GM12878 (cell line): Measurements from ENCODE around the gene RTP5. TPM values are rescaled to one million over a fixed set of nuclear protein-coding genes. Genes with fewer than 3 reads are reported as not detected.

Experiments used
- ATAC-seq: fragments of 200-7000 bp; cut with Tn5 transposase; 3 replicates; pipeline ENCODE4 v1.9.1; 2020; ENCODE audit warnings: mild to moderate bottlenecking, moderate library complexity
- BruUV-seq: library from RNA; stranded (reverse); fragments of 400-500 nt; replicated peaks from 2 replicates; lab custom pipeline; 2021; lab: Mats Ljungman, UMichigan
- CTCF ChIA-PET: fragments of 300-600 bp; sonication (Branson Sonifier 250); formaldehyde crosslinking; extraction: SDS; loops from one replicate; lab custom pipeline; 2021; ENCODE audit warnings: inconsistent platforms; lab: Yijun Ruan, JAX
- POLR2A ChIA-PET: fragments of 350-600 bp; formaldehyde crosslinking; extraction: SDS; loops from one replicate; lab custom pipeline; 2021; ENCODE audit warnings: inconsistent platforms; lab: Charles Lee
- RAD21 ChIA-PET: fragments of 300-600 bp; sonication (Branson Sonifier 250); formaldehyde crosslinking; loops from one replicate; lab custom pipeline; 2023; ENCODE audit warnings: antibody characterized with exemption; ENCODE audit not compliant: unreplicated experiment; lab: Charles Lee
- SMC1A ChIA-PET: fragments of 300-600 bp; sonication (Branson Sonifier 250); formaldehyde crosslinking; loops from one replicate; lab custom pipeline; 2023; ENCODE audit not compliant: unreplicated experiment, uncharacterized antibody; lab: Charles Lee
- DNase-seq: peaks from one replicate; pipeline ENCODE4 v3.0.0-alpha.2; 2011; ENCODE audit warnings: low read depth, low spot score
- FAIRE-seq: peaks from 3 replicates; lab custom pipeline; 2011; peaks lifted over from hg19 to GRCh38; lab: Jason Lieb, UNC
- H2AFZ ChIP-seq: 2 replicates; pipeline ENCODE4 v1.6.0; 2011; ENCODE audit warnings: low read depth, low read length, control low read depth; ENCODE audit not compliant: control insufficient read depth
- H3K27ac ChIP-seq: 2 replicates; pipeline ENCODE4 v1.5.1; 2011; ENCODE audit warnings: control low read depth; ENCODE audit not compliant: control insufficient read depth, insufficient read depth
- H3K27me3 ChIP-seq, 2 experiments: replicated peaks in 1 of 2; 2 replicates each; pipeline versions ENCODE4 v1.6.0 to v1.6.1; 2011; ENCODE audit warnings: low read length in 1 of 2; ENCODE audit not compliant: control insufficient read depth in 2 of 2, insufficient read depth in 2 of 2
- H3K36me3 ChIP-seq, 2 experiments: 2 replicates each; pipeline ENCODE4 v1.5.1; 2011; ENCODE audit warnings: low read length in 1 of 2; ENCODE audit not compliant: control insufficient read depth in 2 of 2, insufficient read depth in 2 of 2
- H3K4me1 ChIP-seq: 2 replicates; pipeline ENCODE4 v1.6.1; 2011; ENCODE audit warnings: mild to moderate bottlenecking, low read length, moderate library complexity, mixed read lengths; ENCODE audit not compliant: control insufficient read depth, insufficient read depth
- H3K4me2 ChIP-seq: 2 replicates; pipeline ENCODE4 v1.6.0; 2011; ENCODE audit warnings: control low read depth; ENCODE audit not compliant: control insufficient read depth, insufficient read depth
- H3K4me3 ChIP-seq: fragments of 200-600 bp; sonication (generic); 2 replicates; pipeline ENCODE4 v1.5.1; 2016
- H3K79me2 ChIP-seq: 2 replicates; pipeline ENCODE4 v1.6.0; 2011; ENCODE audit warnings: low read length; ENCODE audit not compliant: control insufficient read depth, insufficient read depth
- H3K9ac ChIP-seq: 2 replicates; pipeline ENCODE4 v1.8.0; 2011; ENCODE audit warnings: low read length, control low read depth, mixed read lengths; ENCODE audit not compliant: control insufficient read depth, insufficient read depth
- H3K9me3 ChIP-seq: replicated peaks from 3 replicates; pipeline ENCODE4 v1.5.1; 2011; ENCODE audit warnings: mild to moderate bottlenecking, low read length; ENCODE audit not compliant: control insufficient read depth, insufficient read depth
- H4K20me1 ChIP-seq: 2 replicates; pipeline ENCODE4 v1.6.0; 2011; ENCODE audit not compliant: control insufficient read depth, insufficient read depth
- DPF2 ChIP-seq: fragments of 450-650 bp; IDR thresholded peaks from 2 replicates; pipeline ENCODE4 v1.6.1; 2017; ENCODE audit warnings: mild to moderate bottlenecking
- EED ChIP-seq: sonication (generic); IDR thresholded peaks from 2 replicates; pipeline ENCODE4 v1.6.1; 2016; ENCODE audit warnings: antibody characterized with exemption, low read depth
- IKZF2 ChIP-seq, 2 experiments: fragments of 450-650 bp; IDR thresholded peaks; 2 replicates each; pipeline ENCODE4 v1.6.1; 2017; ENCODE audit warnings: mild to moderate bottlenecking in 2 of 2, moderate library complexity in 2 of 2
- NR2F1 ChIP-seq: fragments of 450-650 bp; conservative IDR thresholded peaks from 2 replicates; pipeline ENCODE4 v1.6.1; 2017; ENCODE audit warnings: mild to moderate bottlenecking
- RAD51 ChIP-seq: fragments of 450-650 bp; IDR thresholded peaks from 2 replicates; pipeline ENCODE4 v1.6.1; 2016; ENCODE audit warnings: moderate library complexity, mild to moderate bottlenecking, inconsistent platforms
- SMARCA5 ChIP-seq: fragments of 450-650 bp; IDR thresholded peaks from 2 replicates; pipeline ENCODE4 v1.6.1; 2017; ENCODE audit warnings: mild to moderate bottlenecking
- STAT3 ChIP-seq: IDR thresholded peaks from 2 replicates; pipeline ENCODE4 v1.6.1; 2011; ENCODE audit warnings: low read depth, low read length, improper control_type of control experiment
- ZNF207 ChIP-seq: fragments of 450-650 bp; IDR thresholded peaks from 2 replicates; pipeline ENCODE4 v1.6.1; 2014; ENCODE audit warnings: antibody characterized with exemption, mild to moderate bottlenecking, borderline replicate concordance
- WGBS: methylation state at CpG from one replicate; pipeline ENCODE4 v1.1.6; 2016; ENCODE audit warnings: low lambda C conversion rate; ENCODE audit not compliant: insufficient replicate concordance, insufficient coverage; ENCODE audit errors: missing lambda C conversion rate; 5-methylcytosine and 5-hydroxymethylcytosine counted together
- in situ Hi-C: fragments of 300-500 bp; cut with MboI; formaldehyde crosslinking; loops from 9 replicates; pipeline ENCODE4 v1.14.3; 2018; ENCODE audit warnings: mixed read lengths
- intact Hi-C: fragments of 100-400 bp; cut with micrococcal nuclease; formaldehyde crosslinking; loops from one replicate; pipeline ENCODE4 v1.14.2; 2022; ENCODE audit not compliant: unreplicated experiment
- polyA plus RNA-seq, 11 experiments: library from polyadenylated mRNA; depleted of rRNA in 4 of 11; unstranded in 6 of 11; stranded (reverse) in 5 of 11; fragments of >200 nt; fragmentation: Nextera tagmentation in 4 of 11; fragmentation: Illumina TruSeq in 1 of 11; extraction: Ambion mirVana in 4 of 11; extraction: Trizol in 1 of 11; gene quantifications; 1 replicate in 1 of 11; 2 replicates in 10 of 11; pipeline versions ENCODE4 v1.2.1 to v1.2.3, GENCODE V29; 2011 to 2016; ENCODE audit warnings: inconsistent platforms in 2 of 11, missing spikeins in 2 of 11, low read depth in 1 of 11
- total RNA-seq, 4 experiments: library from RNA; depleted of rRNA in 3 of 4; stranded (reverse); fragments of >200 nt in 3 of 4; fragmentation: Illumina TruSeq in 1 of 4; extraction: Trizol in 1 of 4; gene quantifications; 2 replicates each; pipeline versions ENCODE4 v1.2.1 to v1.2.3, GENCODE V29; 2013 to 2021
- TF ChIP-seq, protein P1 (sequence below): fragments of 450-650 bp; IDR thresholded peaks from 2 replicates; pipeline ENCODE4 v1.6.1; 2017; ENCODE audit warnings: mild to moderate bottlenecking
- TF ChIP-seq, protein P2 (sequence below): fragments of 450-650 bp; IDR thresholded peaks from 2 replicates; pipeline ENCODE4 v1.6.1; 2014; ENCODE audit warnings: mild to moderate bottlenecking
- TF ChIP-seq, protein P3 (sequence below): IDR thresholded peaks from 2 replicates; pipeline ENCODE4 v1.6.1; 2011; ENCODE audit warnings: borderline replicate concordance, low read depth, mild to moderate bottlenecking, moderate library complexity, mixed read lengths, low read length; ENCODE audit not compliant: insufficient read depth; ENCODE audit errors: extremely low read length
- TF ChIP-seq, protein P4 (sequence below): fragments of 450-650 bp; conservative IDR thresholded peaks from 2 replicates; pipeline ENCODE4 v1.6.1; 2017; ENCODE audit warnings: mild to moderate bottlenecking, moderate library complexity
- TF ChIP-seq, protein P5 (sequence below): fragments of 450-650 bp; IDR thresholded peaks from 2 replicates; pipeline ENCODE4 v1.6.1; 2017; ENCODE audit warnings: mild to moderate bottlenecking, moderate library complexity

The RTP5 gene
- total and polyA plus RNA-seq, 10 of the 15 experiments (the other 5 are each of a cell fraction or from before 2014, with no cell fraction given) = 0.05 TPM; not detected in 9

DNA sequence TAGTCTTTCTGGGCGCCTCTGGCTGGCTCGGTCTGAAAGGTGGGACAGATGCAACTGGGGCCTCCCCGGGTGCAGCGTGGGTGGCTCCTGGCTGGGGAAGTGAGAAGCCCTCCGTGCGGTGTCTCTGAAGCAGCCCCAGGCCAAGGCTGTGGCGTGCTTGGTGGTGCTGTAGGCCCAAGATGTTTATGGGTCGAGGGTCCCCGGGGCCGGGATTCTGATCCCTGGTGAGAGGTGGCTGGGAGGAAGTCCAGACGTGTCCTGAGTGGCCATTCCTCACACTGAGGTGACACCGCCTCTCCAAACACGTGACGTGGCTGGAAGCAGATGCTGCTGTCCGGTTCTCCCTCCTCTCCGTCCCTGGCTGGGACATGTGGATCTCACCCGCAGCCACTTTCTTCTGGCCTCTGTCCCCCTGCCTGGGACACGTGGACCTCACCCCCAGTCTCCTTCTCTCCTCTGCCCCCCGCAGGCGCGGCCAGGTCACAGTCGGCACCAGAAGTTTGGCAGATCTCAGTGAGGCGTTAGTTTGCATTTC lies 12.6 kb downstream of the RTP5 start:
- H3K9me3 ChIP-seq = no peaks in the 10 kb centered on the region; the same call in 2 of the 3 replicates
- POLR2A ChIA-PET = no interaction called here
- no peaks in the 10 kb centered on the region; the same call in 1 of the 2 replicates for H3K79me2 ChIP-seq
- CTCF ChIA-PET = no interaction called here
- DNase-seq (no peak), FAIRE-seq (peak; percentile 75), ATAC-seq (peak; percentile 72)
- SMC1A ChIA-PET = no interaction called here
- under 1% methylated on average over 23 of the region's 23 CpGs for WGBS
- intact Hi-C loops = loop anchor here (5.0 kb wide), 1 partner anchor 525 kb away; the partner anchor contains the start of gene FARP2
- H3K4me2 ChIP-seq = peak overlapping the region; percentile 98
- H3K4me1 ChIP-seq = peaks cover 14% of the 10 kb centered on the region
- H3K27ac ChIP-seq = peak overlapping the region; percentile 80
- no peaks in the 10 kb centered on the region for H3K27me3 ChIP-seq
- RAD21 ChIA-PET = interaction anchor here (1.3 kb wide), 1 partner anchor 148 kb away, joined by 3 read pairs; the partner anchor contains the start of gene D2HGDH
- H3K36me3 ChIP-seq = no peaks in the 10 kb centered on the region
- no TSS peak for BruUV-seq
- in situ Hi-C loops = no loop called here
- no peaks in the 10 kb centered on the region for H4K20me1 ChIP-seq
- H2AFZ ChIP-seq = peak overlapping the region; percentile 83
- H3K4me3 ChIP-seq = peak overlapping the region; percentile 68
- peak overlapping the region; percentile 71 for H3K9ac ChIP-seq
- TF ChIP-seq, protein P1, sequence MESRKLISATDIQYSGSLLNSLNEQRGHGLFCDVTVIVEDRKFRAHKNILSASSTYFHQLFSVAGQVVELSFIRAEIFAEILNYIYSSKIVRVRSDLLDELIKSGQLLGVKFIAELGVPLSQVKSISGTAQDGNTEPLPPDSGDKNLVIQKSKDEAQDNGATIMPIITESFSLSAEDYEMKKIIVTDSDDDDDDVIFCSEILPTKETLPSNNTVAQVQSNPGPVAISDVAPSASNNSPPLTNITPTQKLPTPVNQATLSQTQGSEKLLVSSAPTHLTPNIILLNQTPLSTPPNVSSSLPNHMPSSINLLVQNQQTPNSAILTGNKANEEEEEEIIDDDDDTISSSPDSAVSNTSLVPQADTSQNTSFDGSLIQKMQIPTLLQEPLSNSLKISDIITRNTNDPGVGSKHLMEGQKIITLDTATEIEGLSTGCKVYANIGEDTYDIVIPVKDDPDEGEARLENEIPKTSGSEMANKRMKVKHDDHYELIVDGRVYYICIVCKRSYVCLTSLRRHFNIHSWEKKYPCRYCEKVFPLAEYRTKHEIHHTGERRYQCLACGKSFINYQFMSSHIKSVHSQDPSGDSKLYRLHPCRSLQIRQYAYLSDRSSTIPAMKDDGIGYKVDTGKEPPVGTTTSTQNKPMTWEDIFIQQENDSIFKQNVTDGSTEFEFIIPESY = no peak
- TF ChIP-seq RAD51 (peak; percentile 42; the same call in 1 of the 2 replicates), EED (peak; percentile 41; the same call in 1 of the 2 replicates), NR2F1 (peak; percentile 47), STAT3 (no peak), SMARCA5 (peak; percentile 74; the same call in 1 of the 2 replicates), IKZF2 (IDR thresholded peaks at IDR 0.05) (peak; percentile 40 to 50), DPF2 (peak; percentile 92), ZNF207 (peak; percentile 76; the same call in 1 of the 2 replicates)
- TF ChIP-seq, protein P2, sequence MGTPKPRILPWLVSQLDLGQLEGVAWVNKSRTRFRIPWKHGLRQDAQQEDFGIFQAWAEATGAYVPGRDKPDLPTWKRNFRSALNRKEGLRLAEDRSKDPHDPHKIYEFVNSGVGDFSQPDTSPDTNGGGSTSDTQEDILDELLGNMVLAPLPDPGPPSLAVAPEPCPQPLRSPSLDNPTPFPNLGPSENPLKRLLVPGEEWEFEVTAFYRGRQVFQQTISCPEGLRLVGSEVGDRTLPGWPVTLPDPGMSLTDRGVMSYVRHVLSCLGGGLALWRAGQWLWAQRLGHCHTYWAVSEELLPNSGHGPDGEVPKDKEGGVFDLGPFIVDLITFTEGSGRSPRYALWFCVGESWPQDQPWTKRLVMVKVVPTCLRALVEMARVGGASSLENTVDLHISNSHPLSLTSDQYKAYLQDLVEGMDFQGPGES = no peak
- TF ChIP-seq, protein P3, sequence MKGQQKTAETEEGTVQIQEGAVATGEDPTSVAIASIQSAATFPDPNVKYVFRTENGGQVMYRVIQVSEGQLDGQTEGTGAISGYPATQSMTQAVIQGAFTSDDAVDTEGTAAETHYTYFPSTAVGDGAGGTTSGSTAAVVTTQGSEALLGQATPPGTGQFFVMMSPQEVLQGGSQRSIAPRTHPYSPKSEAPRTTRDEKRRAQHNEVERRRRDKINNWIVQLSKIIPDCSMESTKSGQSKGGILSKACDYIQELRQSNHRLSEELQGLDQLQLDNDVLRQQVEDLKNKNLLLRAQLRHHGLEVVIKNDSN = peak; percentile 72
- TF ChIP-seq, protein P4, sequence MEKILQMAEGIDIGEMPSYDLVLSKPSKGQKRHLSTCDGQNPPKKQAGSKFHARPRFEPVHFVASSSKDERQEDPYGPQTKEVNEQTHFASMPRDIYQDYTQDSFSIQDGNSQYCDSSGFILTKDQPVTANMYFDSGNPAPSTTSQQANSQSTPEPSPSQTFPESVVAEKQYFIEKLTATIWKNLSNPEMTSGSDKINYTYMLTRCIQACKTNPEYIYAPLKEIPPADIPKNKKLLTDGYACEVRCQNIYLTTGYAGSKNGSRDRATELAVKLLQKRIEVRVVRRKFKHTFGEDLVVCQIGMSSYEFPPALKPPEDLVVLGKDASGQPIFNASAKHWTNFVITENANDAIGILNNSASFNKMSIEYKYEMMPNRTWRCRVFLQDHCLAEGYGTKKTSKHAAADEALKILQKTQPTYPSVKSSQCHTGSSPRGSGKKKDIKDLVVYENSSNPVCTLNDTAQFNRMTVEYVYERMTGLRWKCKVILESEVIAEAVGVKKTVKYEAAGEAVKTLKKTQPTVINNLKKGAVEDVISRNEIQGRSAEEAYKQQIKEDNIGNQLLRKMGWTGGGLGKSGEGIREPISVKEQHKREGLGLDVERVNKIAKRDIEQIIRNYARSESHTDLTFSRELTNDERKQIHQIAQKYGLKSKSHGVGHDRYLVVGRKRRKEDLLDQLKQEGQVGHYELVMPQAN = 0 out of 2 replicates have a peak, but pooled peaks have one; percentile 79
- TF ChIP-seq, protein P5, sequence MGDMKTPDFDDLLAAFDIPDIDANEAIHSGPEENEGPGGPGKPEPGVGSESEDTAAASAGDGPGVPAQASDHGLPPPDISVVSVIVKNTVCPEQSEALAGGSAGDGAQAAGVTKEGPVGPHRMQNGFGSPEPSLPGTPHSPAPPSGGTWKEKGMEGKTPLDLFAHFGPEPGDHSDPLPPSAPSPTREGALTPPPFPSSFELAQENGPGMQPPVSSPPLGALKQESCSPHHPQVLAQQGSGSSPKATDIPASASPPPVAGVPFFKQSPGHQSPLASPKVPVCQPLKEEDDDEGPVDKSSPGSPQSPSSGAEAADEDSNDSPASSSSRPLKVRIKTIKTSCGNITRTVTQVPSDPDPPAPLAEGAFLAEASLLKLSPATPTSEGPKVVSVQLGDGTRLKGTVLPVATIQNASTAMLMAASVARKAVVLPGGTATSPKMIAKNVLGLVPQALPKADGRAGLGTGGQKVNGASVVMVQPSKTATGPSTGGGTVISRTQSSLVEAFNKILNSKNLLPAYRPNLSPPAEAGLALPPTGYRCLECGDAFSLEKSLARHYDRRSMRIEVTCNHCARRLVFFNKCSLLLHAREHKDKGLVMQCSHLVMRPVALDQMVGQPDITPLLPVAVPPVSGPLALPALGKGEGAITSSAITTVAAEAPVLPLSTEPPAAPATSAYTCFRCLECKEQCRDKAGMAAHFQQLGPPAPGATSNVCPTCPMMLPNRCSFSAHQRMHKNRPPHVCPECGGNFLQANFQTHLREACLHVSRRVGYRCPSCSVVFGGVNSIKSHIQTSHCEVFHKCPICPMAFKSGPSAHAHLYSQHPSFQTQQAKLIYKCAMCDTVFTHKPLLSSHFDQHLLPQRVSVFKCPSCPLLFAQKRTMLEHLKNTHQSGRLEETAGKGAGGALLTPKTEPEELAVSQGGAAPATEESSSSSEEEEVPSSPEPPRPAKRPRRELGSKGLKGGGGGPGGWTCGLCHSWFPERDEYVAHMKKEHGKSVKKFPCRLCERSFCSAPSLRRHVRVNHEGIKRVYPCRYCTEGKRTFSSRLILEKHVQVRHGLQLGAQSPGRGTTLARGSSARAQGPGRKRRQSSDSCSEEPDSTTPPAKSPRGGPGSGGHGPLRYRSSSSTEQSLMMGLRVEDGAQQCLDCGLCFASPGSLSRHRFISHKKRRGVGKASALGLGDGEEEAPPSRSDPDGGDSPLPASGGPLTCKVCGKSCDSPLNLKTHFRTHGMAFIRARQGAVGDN = peak; percentile 80
